GM18873 (cell line): Measurements from ENCODE around the gene KIAA1217.
"Not testable (repeated sequence)": the region's sequence is repeated elsewhere in the genome, so short reads cannot be mapped to it uniquely, and the experiment has no call there.

Experiments
- ATAC-seq: cut with Tn5 transposase; IDR thresholded peaks from one replicate; pipeline ENCODE4 v1.9.1; 2021; ENCODE audit warnings: mild to moderate bottlenecking, moderate library complexity, moderate number of reproducible peaks; ENCODE audit not compliant: unreplicated experiment, low FRiP score

KIAA1217 gene

DNA sequence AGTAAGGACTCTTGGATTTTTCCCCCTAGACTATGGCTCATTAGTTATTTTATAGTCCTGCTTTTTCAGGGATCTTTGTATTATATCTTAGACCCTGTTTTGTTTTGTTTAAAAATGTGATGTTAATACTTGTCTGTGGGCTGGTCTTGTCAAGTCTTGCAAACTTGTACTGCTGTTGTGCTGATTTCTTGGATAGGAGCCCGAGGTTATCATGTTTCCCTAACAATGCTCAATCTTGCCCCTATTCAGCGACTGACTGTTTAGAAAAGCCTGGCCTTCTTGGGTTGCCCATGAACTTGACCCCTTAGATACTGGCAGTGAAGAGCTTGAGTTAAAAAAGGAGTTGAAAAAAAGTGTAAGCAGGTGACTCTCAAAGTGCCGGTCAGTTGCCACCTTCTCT lies 115.7 kb downstream of the KIAA1217 start:
- no peak for ATAC-seq

GRCh38 chr10:24331457-24331856 lies 122.5 kb downstream of the KIAA1217 start:
- no peak for ATAC-seq

GRCh38 chr10:24333736-24334135 lies 124.8 kb downstream of the KIAA1217 start:
- ATAC-seq = no peak

DNA sequence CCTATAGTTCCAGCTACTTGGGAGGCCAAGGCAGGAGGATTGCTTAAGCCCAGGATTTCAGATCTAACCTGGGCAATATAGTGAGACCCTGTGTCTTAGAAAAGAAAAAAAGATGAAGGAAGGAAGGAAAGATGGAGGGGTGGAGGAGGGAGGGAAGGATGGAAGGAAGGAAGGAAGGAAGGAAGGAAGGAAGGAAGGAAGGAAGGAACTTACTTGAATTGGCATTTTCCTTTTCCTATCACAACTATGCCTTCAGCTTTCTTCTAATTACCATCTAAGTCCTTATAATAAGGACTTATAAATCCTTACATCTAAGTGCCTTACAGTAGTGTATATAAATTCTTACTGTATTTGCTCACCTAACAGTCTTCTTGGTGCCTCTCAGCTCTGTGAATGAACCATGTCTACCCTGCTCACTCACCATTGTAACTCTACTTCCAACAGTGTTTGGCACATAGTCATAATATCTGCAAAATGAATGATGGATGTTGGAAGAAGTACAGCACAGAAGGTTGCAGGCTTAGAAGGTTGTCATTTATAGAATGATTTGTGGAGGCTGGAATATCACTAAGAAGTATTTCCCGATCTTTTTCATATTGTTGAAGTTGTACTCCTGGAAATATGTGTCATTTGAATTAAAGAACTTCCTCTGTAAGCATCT lies 125.5 kb downstream of the KIAA1217 start:
- no peak for ATAC-seq

GRCh38 chr10:24337723-24338122 lies 128.8 kb downstream of the KIAA1217 start:
- ATAC-seq = not testable (repeated sequence)

DNA sequence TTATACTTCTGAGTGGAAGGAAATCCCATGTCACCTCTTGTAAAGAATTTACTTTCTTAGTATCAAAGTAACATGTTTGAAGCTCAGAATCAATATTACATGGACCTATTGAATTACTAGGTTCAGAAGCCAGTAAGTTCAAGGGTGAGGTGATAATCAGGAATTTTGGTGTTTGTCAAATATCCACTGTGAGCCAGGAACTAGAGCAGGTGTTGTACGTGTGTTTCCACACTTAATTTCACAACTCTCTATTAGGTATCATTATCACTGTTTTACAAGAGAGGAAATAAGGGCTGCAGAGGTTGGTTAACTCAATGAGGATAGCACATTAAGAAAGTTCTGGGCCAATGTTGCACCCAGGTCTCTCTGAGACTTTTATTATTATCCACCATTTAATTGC lies 130.4 kb downstream of the KIAA1217 start:
- ATAC-seq = no peak

GRCh38 chr10:24340446-24340845 lies 131.5 kb downstream of the KIAA1217 start:
- ATAC-seq = no peak

DNA sequence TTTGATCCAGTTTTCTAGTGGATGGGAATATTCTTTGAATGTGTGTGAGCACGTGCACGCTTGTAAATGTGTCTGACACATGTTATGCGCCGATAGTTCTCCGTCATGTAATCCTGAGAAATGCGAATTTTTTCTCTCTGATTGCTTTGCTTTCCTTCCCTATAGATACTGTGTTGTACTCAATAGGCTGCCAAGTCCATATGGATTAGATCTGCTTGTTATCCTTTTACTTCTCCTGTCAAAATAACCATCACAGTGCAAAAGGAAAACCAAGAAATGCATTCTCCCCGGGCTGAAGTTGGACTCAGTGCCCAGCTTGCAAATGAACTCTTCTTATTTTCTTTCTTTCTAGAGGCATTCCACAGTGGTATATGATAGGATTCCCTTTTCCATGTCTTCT lies 131.9 kb downstream of the KIAA1217 start:
- ATAC-seq = no peak

GRCh38 chr10:24341371-24341770 lies 132.4 kb downstream of the KIAA1217 start:
- no peak for ATAC-seq

DNA sequence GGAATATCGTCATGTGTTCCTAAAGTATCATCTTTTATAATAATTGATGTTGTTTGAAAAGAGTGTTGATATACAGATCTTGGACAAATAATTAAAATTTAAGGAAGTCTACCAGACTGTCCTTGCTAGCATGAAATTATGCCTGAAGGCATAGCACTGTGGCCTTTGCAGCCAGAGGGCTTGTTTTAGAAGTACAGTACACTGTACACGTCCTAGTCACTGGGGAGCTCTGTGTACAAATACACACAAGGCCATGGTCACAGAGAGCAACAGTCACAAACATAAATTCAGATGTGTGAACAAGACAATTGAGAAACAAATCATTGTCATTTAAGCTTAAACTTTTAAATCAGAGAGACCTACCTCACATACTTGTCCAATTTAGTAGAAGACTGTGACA lies 133.0 kb downstream of the KIAA1217 start:
- ATAC-seq = no peak

GRCh38 chr10:24343686-24344085 lies 134.7 kb downstream of the KIAA1217 start:
- no peak for ATAC-seq

DNA sequence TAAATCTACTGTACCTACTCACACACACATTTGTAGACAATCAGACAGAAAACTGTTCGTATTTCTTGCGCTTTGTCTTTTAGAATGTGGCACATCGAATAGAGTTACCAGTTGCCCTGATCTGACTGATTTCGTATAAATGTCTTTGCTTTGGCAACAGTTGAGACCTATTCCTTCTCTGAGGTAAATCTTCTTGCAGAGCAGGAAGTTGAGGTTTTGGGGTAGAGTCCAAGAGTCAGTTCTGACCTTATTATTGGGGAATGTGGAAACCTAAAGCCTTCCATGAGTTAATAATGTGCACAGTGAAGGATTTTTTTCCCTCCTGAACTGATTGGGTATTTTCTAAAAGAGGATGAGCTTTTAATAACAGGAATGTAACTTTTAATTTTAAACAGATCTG lies 135.3 kb downstream of the KIAA1217 start:
- no peak for ATAC-seq

DNA sequence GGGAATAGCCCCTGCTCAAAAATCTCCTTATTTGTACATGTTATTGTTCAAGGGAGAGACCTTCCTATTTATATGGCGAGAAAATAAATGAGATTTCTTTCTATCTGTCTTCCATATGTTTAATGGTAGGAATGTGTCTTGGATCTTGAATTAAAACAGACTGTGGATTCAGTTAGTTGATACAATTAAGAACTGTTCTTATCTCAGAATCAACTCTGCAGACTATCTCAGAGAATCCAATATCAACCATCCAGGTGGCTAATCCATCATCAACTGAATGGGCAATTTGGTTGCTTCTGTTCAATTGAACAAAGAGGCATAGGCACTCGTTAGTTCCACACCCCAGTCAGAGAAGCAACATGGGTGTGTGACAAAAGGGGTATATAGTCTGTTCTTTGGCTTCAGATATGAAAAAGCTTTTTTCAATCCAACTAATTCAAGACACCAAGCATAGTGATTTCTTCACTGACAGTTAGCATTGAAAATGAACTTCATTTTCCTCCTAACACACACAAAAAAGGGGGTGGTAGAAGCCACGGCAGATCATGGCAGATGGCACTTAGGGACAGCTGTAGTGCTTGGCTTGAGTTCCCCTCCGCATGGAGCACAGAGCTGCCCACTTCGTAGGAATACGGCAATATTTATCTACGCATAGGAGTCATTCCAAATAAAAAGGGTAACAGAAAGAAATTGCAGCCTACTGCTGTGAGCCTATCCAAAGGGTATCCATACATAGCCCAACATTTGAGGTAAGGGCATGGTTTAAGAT lies 135.9 kb downstream of the KIAA1217 start:
- no peak for ATAC-seq

DNA sequence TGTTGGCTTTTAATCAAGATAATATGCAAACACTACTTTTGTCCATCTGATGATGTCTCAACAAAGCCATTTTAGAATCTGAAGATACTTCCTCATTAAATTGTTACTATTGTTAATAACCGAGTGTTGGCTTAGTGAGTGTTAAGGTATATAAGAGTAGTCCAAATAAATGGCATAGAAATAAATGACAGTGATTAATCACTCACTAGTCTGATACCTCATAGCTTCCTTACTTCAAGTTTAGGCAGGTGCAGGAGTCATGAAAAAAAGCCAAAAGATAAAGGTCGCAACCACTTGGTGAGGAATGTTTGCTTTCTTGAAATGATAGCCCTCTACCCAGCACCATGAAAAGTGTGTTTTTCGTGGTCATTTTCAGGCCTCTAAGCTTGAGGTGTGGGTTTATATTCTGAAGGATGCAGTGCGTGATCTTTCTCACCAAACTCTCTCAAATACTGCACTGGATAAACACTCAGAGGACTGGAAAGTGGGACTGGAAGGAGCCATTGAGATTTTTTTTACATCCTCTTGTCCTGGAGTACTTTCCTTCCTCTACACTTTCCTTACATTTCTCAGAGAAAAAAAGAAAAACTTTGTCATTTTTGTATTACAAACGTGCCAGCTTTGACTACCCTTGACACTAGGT lies 138.1 kb downstream of the KIAA1217 start:
- ATAC-seq = no peak

DNA sequence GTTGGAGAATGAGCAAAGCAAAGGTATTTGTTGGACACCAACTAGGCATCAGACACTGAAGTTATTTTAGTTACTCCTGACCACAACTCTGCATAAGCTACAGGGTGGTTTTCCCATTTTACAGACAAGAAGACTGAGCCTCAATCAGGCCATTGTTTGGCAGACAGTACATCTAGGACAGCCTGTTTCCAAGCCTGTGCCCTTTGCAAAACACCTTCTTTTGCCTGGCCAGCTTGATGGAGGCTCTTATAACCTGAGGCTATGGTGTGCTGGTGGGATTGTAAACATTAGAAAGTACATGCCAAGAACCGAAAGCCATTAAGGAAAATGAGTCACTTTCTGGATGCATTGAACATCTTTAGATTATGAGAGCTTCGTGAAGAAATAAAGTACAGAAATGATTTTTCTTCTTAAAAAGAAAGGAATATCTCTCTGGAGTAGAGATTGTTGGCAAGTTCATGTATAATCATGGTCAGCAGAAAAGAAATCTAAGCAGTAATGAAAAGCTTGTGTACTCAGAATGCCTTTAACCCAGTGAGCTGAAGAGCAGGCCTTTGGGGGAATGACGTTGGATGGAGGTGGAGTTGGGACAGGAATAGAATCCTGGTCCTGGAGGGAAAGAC lies 140.6 kb downstream of the KIAA1217 start:
- no peak for ATAC-seq

GRCh38 chr10:24350070-24350921 lies 141.4 kb downstream of the KIAA1217 start:
- ATAC-seq = no peak

GRCh38 chr10:24350922-24351225 lies 141.9 kb downstream of the KIAA1217 start:
- ATAC-seq = not testable (repeated sequence)

DNA sequence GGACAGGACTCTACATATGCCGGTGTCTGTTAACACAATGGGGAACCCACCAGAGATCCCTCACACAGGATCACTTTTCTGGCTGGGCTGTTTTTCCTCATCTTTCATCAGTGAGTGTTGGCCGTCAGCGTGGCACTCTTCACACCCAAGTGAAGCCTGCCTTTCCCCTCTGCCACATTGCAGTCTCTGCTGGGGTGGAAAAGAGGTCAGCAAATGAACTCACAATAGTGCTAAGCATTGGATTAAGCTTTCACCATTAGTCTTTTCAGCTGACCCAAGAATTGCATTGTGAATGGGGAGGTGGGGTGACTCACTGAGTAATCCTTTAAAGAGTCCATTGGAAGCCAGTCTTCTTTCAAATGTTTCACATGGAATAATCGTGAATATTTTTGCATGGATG lies 143.0 kb downstream of the KIAA1217 start:
- no peak for ATAC-seq

DNA sequence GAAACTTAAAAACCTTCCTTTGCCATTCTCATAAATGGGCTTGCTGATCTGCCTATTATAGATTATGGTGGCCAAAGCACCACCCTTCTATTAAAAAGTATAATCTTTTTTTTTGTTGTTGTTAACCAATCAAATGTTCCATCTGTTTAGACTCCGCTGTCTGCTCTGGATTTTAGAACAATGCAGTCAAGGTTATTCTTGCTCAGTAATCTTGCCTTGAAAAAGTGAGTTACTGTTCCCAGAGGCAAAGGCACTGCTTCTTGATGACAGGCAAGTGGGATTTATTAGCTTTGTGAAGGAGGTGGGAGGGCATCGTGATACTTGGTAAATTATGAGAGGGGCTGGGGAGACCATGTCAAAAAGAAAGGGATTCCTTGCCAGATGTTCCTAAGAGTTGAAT lies 143.5 kb downstream of the KIAA1217 start:
- ATAC-seq = no peak

GRCh38 chr10:24353319-24353718 lies 144.4 kb downstream of the KIAA1217 start:
- ATAC-seq = no peak
